ENCODE measurements around the gene CASZ1.

DNA sequence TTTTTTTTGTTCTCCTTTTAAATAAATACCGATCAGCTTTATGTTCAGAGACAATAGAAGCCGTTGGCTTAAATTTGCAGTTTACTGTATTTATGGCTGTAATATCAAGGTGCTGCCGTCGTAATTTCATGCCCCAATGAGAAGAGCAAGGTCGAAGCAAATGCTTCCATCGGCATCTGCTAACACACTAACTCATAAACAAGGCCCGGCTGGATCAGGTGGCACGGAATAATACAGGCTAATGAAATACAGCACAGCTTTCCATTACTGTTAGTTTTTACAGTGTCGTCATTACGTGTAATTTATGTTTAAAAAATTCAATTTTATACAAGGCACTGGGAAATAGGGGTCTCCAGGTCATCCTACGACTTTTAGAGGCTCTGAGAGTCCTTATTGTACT, 202.7 kb downstream of the CASZ1 start:
- TF ChIP-seq, protein P1, sequence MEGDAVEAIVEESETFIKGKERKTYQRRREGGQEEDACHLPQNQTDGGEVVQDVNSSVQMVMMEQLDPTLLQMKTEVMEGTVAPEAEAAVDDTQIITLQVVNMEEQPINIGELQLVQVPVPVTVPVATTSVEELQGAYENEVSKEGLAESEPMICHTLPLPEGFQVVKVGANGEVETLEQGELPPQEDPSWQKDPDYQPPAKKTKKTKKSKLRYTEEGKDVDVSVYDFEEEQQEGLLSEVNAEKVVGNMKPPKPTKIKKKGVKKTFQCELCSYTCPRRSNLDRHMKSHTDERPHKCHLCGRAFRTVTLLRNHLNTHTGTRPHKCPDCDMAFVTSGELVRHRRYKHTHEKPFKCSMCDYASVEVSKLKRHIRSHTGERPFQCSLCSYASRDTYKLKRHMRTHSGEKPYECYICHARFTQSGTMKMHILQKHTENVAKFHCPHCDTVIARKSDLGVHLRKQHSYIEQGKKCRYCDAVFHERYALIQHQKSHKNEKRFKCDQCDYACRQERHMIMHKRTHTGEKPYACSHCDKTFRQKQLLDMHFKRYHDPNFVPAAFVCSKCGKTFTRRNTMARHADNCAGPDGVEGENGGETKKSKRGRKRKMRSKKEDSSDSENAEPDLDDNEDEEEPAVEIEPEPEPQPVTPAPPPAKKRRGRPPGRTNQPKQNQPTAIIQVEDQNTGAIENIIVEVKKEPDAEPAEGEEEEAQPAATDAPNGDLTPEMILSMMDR (IDR thresholded peaks at IDR 0.05) = no peak
- no peak for TF ChIP-seq POLR2A (IDR thresholded peaks at IDR 0.05)

Data from adrenal gland (tissue), 5 donors.